Activated naive CD4-positive, alpha-beta T cell treated with anti-CD3 and anti-CD28 coated beads, Interleukin-2, amount 50 U/mL, for 24 hours (primary cell): ENCODE results near the gene PSORS1C2.

Source experiments
- H3K27ac Mint-ChIP-seq: one replicate; pipeline ENCODE4 v1.8.0; 2021; ENCODE audit warnings: mild to moderate bottlenecking, mixed read lengths
- H3K27me3 Mint-ChIP-seq: one replicate; pipeline ENCODE4 v1.8.0; 2021; ENCODE audit warnings: mixed read lengths
- H3K36me3 Mint-ChIP-seq: one replicate; pipeline ENCODE4 v1.8.0; 2021; ENCODE audit warnings: mixed read lengths
- H3K4me1 Mint-ChIP-seq: one replicate; pipeline ENCODE4 v1.8.0; 2021; ENCODE audit warnings: mixed read lengths
- H3K4me3 Mint-ChIP-seq: one replicate; pipeline ENCODE4 v1.8.0; 2021; ENCODE audit warnings: mild to moderate bottlenecking, mixed read lengths
- H3K9me3 Mint-ChIP-seq: one replicate; pipeline ENCODE4 v1.8.0; 2021; ENCODE audit warnings: mixed read lengths

PSORS1C2 gene

GRCh38 chr6:31129130-31129529 lies 9.7 kb downstream of the PSORS1C2 start:
- Mint-ChIP-seq H3K9me3 (no peaks in the 10 kb centered on the region), H3K4me3 (no peak overlapping the region), H3K36me3 (no peaks in the 10 kb centered on the region), H3K27ac (no peak overlapping the region), H3K27me3 (no peaks in the 10 kb centered on the region), H3K4me1 (peaks cover 6% of the 10 kb centered on the region)

- no peak overlapping the region for H3K4me3 Mint-ChIP-seq
- H3K36me3 Mint-ChIP-seq = no peaks in the 10 kb centered on the region
- no peaks in the 10 kb centered on the region for H3K9me3 Mint-ChIP-seq
- H3K27me3 Mint-ChIP-seq = no peaks in the 10 kb centered on the region
- no peak overlapping the region for H3K27ac Mint-ChIP-seq
- peaks cover 6% of the 10 kb centered on the region for H3K4me1 Mint-ChIP-seq
Measured at GRCh38 chr6:31128093-31128676, 10.7 kb downstream of the PSORS1C2 start.

GRCh38 chr6:31126396-31127175 lies 12.3 kb downstream of the PSORS1C2 start:
- no peak overlapping the region for H3K27ac Mint-ChIP-seq
- no peaks in the 10 kb centered on the region for H3K27me3 Mint-ChIP-seq
- no peak overlapping the region for H3K4me3 Mint-ChIP-seq
- H3K9me3 Mint-ChIP-seq = no peaks in the 10 kb centered on the region
- peaks cover 6% of the 10 kb centered on the region for H3K4me1 Mint-ChIP-seq
- no peaks in the 10 kb centered on the region for H3K36me3 Mint-ChIP-seq

GRCh38 chr6:31125586-31126363 lies 13.1 kb downstream of the PSORS1C2 start:
- no peaks in the 10 kb centered on the region for H3K36me3 Mint-ChIP-seq
- H3K4me1 Mint-ChIP-seq = peaks cover 6% of the 10 kb centered on the region
- H3K9me3 Mint-ChIP-seq = no peaks in the 10 kb centered on the region
- H3K27ac Mint-ChIP-seq = no peak overlapping the region
- H3K27me3 Mint-ChIP-seq = no peaks in the 10 kb centered on the region
- no peak overlapping the region for H3K4me3 Mint-ChIP-seq

- no peaks in the 10 kb centered on the region for H3K9me3 Mint-ChIP-seq
- H3K4me1 Mint-ChIP-seq = peaks cover 6% of the 10 kb centered on the region
- H3K27me3 Mint-ChIP-seq = no peaks in the 10 kb centered on the region
- no peaks in the 10 kb centered on the region for H3K36me3 Mint-ChIP-seq
- no peak overlapping the region for H3K4me3 Mint-ChIP-seq
- no peak overlapping the region for H3K27ac Mint-ChIP-seq
Measured at GRCh38 chr6:31125162-31125561, 13.7 kb downstream of the PSORS1C2 start.

GRCh38 chr6:31122791-31123706 lies 15.8 kb downstream of the PSORS1C2 start:
- H3K27ac Mint-ChIP-seq = no peak overlapping the region

GRCh38 chr6:31121131-31121790 lies 17.6 kb downstream of the PSORS1C2 start:
- Mint-ChIP-seq H3K27me3 (no peaks in the 10 kb centered on the region), H3K36me3 (no peaks in the 10 kb centered on the region), H3K27ac (no peak overlapping the region), H3K4me3 (no peak overlapping the region), H3K9me3 (no peaks in the 10 kb centered on the region), H3K4me1 (no peaks in the 10 kb centered on the region)

More at GRCh38 chr6:31122791-31123706, 15.8 kb downstream of the PSORS1C2 start:
- H3K4me3 Mint-ChIP-seq = no peak overlapping the region
- H3K4me1 Mint-ChIP-seq = peaks cover 3% of the 10 kb centered on the region
- no peaks in the 10 kb centered on the region for H3K36me3 Mint-ChIP-seq
- H3K9me3 Mint-ChIP-seq = no peaks in the 10 kb centered on the region
- H3K27me3 Mint-ChIP-seq = no peaks in the 10 kb centered on the region

- Mint-ChIP-seq H3K4me1 (no peaks in the 10 kb centered on the region), H3K4me3 (no peak within 1 kb of the TSS), H3K36me3 (no peaks in the 10 kb centered on the region)
Measured at GRCh38 chr6:31120151-31120915, 18.5 kb downstream of the PSORS1C2 start, which contains the start of gene CDSN. TSS of gene CDSN (minus strand) at chr6:31120446. CDS start at chr6:31120419, 27 bp downstream.

GRCh38 chr6:31118178-31118577 lies 20.7 kb downstream of the PSORS1C2 start:
- H3K36me3 Mint-ChIP-seq = no peaks in the 10 kb centered on the region
- H3K27ac Mint-ChIP-seq = no peak overlapping the region
- no peak overlapping the region for H3K4me3 Mint-ChIP-seq
- H3K4me1 Mint-ChIP-seq = no peaks in the 10 kb centered on the region
- H3K27me3 Mint-ChIP-seq = no peaks in the 10 kb centered on the region
- no peaks in the 10 kb centered on the region for H3K9me3 Mint-ChIP-seq

More at GRCh38 chr6:31120151-31120915, 18.5 kb downstream of the PSORS1C2 start, which contains the start of gene CDSN:
- Mint-ChIP-seq H3K27ac (no peak within 1 kb of the TSS), H3K27me3 (no peaks in the 10 kb centered on the region), H3K9me3 (no peaks in the 10 kb centered on the region)

GRCh38 chr6:31116661-31117385 lies 22.0 kb downstream of the PSORS1C2 start:
- no peaks in the 10 kb centered on the region for H3K4me1 Mint-ChIP-seq
- H3K9me3 Mint-ChIP-seq = no peaks in the 10 kb centered on the region
- H3K36me3 Mint-ChIP-seq = no peaks in the 10 kb centered on the region
- H3K27me3 Mint-ChIP-seq = no peaks in the 10 kb centered on the region
- H3K27ac Mint-ChIP-seq = no peak overlapping the region
- H3K4me3 Mint-ChIP-seq = no peak overlapping the region

- Mint-ChIP-seq H3K27me3 (no peaks in the 10 kb centered on the region), H3K9me3 (no peaks in the 10 kb centered on the region), H3K27ac (no peak overlapping the region), H3K36me3 (no peaks in the 10 kb centered on the region), H3K4me3 (no peak overlapping the region), H3K4me1 (no peaks in the 10 kb centered on the region)
Measured at GRCh38 chr6:31115941-31116560, 22.8 kb downstream of the PSORS1C2 start.

GRCh38 chr6:31114970-31115849 lies 23.7 kb downstream of the PSORS1C2 start:
- H3K9me3 Mint-ChIP-seq = no peaks in the 10 kb centered on the region
- no peak overlapping the region for H3K4me3 Mint-ChIP-seq
- H3K27ac Mint-ChIP-seq = no peak overlapping the region
- no peaks in the 10 kb centered on the region for H3K27me3 Mint-ChIP-seq
- no peaks in the 10 kb centered on the region for H3K36me3 Mint-ChIP-seq
- H3K4me1 Mint-ChIP-seq = no peaks in the 10 kb centered on the region
